Measurements from ENCODE around the gene MAPKAPK3. TPM values are rescaled to one million over a fixed set of nuclear protein-coding genes. Genes with fewer than 3 reads are reported as not detected.

Gene MAPKAPK3
- total RNA-seq, 2 experiments from 2014 or later: 204 to 205 TPM

- peak overlapping the region; percentile 94 for H3K4me3 Mint-ChIP-seq
- TF ChIP-seq CTCF (IDR thresholded peaks at IDR 0.05): no peak
- ChIA-PET POLR2A (interaction anchor here (0.9 to 25.8 kb wide), 13 partner anchors 1 to 776 kb away, joined by 3 to 2276 read pairs (median 6); partner anchors contain the start of genes C3orf18, CISH, DOCK3 and HEMK1), CTCF (interaction anchor here (0.7 to 25.1 kb wide), 6 partner anchors 8 to 762 kb away, joined by 3 to 769 read pairs (median 41); partner anchors contain the start of genes C3orf18 and HEMK1)
- H3K27me3 Mint-ChIP-seq: no peaks in the 10 kb centered on the region
- intact Hi-C loops (cut with micrococcal nuclease): no loop called here
- H3K27ac Mint-ChIP-seq: peak overlapping the region; percentile 100
- no peaks in the 10 kb centered on the region for H3K9me3 Mint-ChIP-seq
- H3K4me1 Mint-ChIP-seq (ENCODE audit: low read depth): peaks cover 17% of the 10 kb centered on the region
- no peak for DNase-seq
- no peak for ATAC-seq
- peaks cover 98% of the 10 kb centered on the region for H3K36me3 Mint-ChIP-seq (ENCODE audit: low read depth)
Measured at GRCh38 chr3:50609071-50609762, 7.7 kb upstream of the MAPKAPK3 start.

GRCh38 chr3:50609763-50610085 lies 7.2 kb upstream of the MAPKAPK3 start:
- Mint-ChIP-seq H3K4me3 (peak overlapping the region; percentile 94), H3K27me3 (no peaks in the 10 kb centered on the region), H3K27ac (peak overlapping the region; percentile 100), H3K36me3 (ENCODE audit: low read depth) (peaks cover 98% of the 10 kb centered on the region), H3K9me3 (no peaks in the 10 kb centered on the region), H3K4me1 (ENCODE audit: low read depth) (peaks cover 15% of the 10 kb centered on the region)
- DNase-seq (peak; percentile 37), ATAC-seq (no peak)
- ChIA-PET CTCF (interaction anchor here (0.7 to 25.1 kb wide), 6 partner anchors 9 to 762 kb away, joined by 3 to 769 read pairs (median 41); partner anchors contain the start of genes C3orf18 and HEMK1), POLR2A (interaction anchor here (0.9 to 25.8 kb wide), 14 partner anchors 1 to 778 kb away, joined by 3 to 2276 read pairs (median 6); partner anchors contain the start of genes C3orf18, CISH, DOCK3 and HEMK1)
- intact Hi-C loops (cut with micrococcal nuclease): no loop called here
- TF ChIP-seq CTCF (IDR thresholded peaks at IDR 0.05): no peak

- ChIA-PET CTCF (interaction anchor here (0.7 to 25.1 kb wide), 6 partner anchors 10 to 761 kb away, joined by 3 to 769 read pairs (median 41); partner anchors contain the start of genes C3orf18 and HEMK1), POLR2A (interaction anchor here (0.9 to 25.8 kb wide), 15 partner anchors 2 to 777 kb away, joined by 3 to 2276 read pairs (median 6); partner anchors contain the start of genes C3orf18, CISH, DOCK3 and HEMK1)
- ATAC-seq (peak; percentile 2), DNase-seq (peak; percentile 75)
- Mint-ChIP-seq H3K27ac (peak overlapping the region; percentile 100), H3K4me1 (ENCODE audit: low read depth) (peaks cover 13% of the 10 kb centered on the region), H3K27me3 (no peaks in the 10 kb centered on the region), H3K36me3 (ENCODE audit: low read depth) (peaks cover 97% of the 10 kb centered on the region), H3K4me3 (peak overlapping the region; percentile 94), H3K9me3 (no peaks in the 10 kb centered on the region)
- TF ChIP-seq CTCF (IDR thresholded peaks at IDR 0.05): no peak
- intact Hi-C loops (cut with micrococcal nuclease): no loop called here
Measured at GRCh38 chr3:50610181-50610971, 6.6 kb upstream of the MAPKAPK3 start.

- CTCF ChIA-PET: interaction anchor here (1.2 to 25.1 kb wide), 7 partner anchors 10 to 38 kb away, joined by 7 to 769 read pairs (median 67); partner anchors contain the start of genes C3orf18 and HEMK1
- POLR2A ChIA-PET: interaction anchor here (0.9 to 25.6 kb wide), 8 partner anchors 12 to 777 kb away, joined by 3 to 2276 read pairs (median 18); partner anchors contain the start of genes C3orf18, HEMK1, MANF and RASSF1
- no peaks in the 10 kb centered on the region for H3K27me3 Mint-ChIP-seq
- peaks cover 12% of the 10 kb centered on the region for H3K4me1 Mint-ChIP-seq (ENCODE audit: low read depth)
- DNase-seq (no peak), ATAC-seq (no peak)
- TF ChIP-seq CTCF (IDR thresholded peaks at IDR 0.05): no peak
- H3K9me3 Mint-ChIP-seq: no peaks in the 10 kb centered on the region
- H3K27ac Mint-ChIP-seq: peak overlapping the region; percentile 100
- H3K36me3 Mint-ChIP-seq (ENCODE audit: low read depth): peaks cover 97% of the 10 kb centered on the region
- intact Hi-C loops (cut with micrococcal nuclease): no loop called here
- peak overlapping the region; percentile 94 for H3K4me3 Mint-ChIP-seq
Measured at GRCh38 chr3:50610992-50611463, 5.9 kb upstream of the MAPKAPK3 start.

Measured in activated CD8-positive, alpha-beta T cell treated with anti-CD3 and anti-CD28 coated beads for 36 hours (primary cell).